ENCODE measurements around the gene ELOVL1.

The ELOVL1 gene

GRCh38 chr1:43322506-43322905 is 45.3 kb downstream of the ELOVL1 start:
- DNase-seq, result no peak

DNA sequence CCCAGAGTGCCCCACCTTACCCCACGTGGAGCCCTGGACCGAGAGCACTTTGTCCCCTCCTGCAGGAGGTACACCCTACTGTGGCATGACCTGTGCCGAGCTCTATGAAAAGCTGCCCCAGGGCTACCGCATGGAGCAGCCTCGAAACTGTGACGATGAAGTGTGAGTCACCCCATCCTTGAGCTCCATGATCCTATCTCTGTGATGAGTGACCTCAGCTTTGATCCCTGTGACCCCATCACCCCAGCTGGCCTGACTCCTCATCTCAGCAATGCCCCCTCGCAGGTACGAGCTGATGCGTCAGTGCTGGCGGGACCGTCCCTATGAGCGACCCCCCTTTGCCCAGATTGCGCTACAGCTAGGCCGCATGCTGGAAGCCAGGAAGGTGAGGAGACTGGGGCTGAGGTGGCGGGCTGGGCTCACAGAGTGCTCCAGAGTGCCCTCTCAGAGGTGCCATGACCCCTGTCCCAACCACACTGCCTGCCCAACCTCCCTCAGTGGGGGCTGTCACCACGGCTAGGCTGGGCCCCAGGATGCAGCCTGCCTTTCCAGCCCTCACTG is 46.4 kb downstream of the ELOVL1 start:
- DNase-seq, result no peak

DNA sequence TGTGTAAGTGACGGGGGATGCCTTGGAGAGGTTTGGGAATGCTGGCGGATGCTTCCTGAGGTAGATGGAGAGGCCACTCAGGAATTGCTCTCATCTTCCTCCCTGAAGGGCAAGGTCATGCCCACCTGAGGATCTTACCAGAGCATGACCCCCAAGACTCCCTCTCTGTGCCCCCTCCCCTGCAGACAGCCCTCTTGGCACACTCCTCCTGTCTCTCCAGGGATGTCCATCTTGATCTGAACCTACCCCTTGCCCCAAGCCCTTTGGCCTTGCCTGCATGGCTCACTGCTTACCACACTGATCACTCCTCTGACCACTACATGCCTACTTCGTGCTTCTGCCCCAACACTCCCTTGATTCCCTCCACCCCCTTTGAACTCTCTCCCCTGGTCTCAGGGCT is 48.0 kb downstream of the ELOVL1 start:
- DNase-seq, result no peak

DNA sequence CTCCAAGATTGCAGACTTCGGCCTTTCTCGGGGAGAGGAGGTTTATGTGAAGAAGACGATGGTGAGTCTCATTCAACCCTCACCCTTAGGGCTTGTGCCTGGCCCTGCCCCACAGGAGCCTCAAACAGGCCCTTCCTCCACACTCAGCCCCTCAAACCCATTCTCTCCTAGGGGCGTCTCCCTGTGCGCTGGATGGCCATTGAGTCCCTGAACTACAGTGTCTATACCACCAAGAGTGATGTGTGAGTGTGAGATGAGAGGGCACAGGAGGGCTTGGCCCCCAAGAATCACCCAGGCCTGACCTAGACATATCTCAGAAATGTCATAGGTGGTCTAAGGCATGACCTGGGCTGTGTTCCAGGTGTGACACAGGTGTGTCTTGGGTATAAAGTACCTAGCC is 48.5 kb downstream of the ELOVL1 start:
- no peak for DNase-seq

GRCh38 chr1:43318831-43319230 is 49.0 kb downstream of the ELOVL1 start:
- DNase-seq, result no peak

- no peak for DNase-seq
Measured at GRCh38 chr1:43317817-43318471, 49.9 kb downstream of the ELOVL1 start.

DNA sequence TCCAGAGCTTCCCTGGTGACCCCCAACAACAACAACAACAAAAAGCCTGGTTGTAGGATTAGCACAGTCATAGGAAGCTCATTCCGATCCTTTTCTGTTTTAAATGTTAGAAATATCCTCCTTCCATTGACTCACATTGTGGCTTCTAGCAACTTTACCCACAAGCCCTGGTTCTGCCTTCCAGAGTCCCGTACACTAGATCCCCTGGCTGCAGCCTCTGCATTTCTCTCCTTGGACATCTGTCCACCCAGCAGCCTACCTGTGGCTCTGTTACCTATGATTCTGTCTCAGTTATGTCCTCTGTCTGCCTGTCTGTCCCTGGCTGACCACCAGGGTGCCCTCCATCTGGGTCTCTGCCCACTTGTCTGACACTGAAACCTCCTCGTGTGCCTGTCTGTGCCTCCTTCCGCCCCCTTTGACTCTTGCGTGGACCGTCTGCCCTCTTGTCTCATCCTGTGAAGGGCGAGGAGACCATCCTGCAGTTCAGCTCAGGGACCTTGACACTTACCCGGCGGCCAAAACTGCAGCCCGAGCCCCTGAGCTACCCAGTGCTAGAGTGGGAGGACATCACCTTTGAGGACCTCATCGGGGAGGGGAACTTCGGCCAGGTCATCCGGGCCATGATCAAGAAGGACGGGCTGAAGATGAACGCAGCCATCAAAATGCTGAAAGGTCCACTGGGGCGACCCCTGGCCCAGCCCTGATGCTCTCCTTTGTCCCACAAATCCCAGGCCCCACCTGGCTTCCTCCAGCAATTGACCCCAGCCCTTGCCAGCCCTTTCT is 50.9 kb downstream of the ELOVL1 start:
- DNase-seq, result no peak

DNA sequence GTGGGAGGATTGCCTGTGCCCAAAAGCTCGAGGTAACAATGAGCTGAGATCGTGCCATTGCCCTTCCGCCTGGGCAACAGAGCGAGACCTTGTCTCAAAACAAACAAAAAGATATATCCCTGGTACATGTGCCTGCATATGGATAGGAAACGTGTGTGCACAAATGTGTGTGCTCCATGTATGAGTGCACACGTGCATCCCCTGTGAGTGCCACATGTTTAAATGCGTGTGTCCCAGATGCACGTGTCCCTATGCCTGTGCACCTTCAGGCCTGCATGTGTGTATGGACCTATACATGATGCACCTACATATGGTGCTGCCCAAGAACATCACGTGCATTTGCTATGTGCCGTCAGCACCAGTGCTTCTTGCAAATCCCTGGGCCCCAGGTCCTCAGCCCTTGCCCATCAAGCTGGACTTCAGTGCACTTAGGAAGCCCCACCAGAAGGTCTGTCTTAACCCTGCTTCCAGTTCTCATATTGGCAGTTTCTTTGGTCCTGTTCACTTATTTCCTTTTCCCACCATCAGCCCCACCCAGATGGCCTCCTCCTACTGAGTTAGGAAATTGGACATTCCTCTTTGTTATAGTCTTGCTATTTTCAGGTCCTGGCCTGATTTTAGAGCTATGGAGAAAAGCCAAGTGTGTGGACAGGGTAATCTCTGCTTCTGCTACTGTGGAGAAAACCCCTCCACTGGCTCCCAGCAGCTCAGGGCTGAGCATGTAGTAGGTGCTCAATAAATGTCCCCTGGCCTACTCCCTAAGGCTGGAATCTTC is 51.7 kb downstream of the ELOVL1 start:
- no peak for DNase-seq

GRCh38 chr1:43315481-43315880 is 52.3 kb downstream of the ELOVL1 start:
- DNase-seq, result no peak

DNA sequence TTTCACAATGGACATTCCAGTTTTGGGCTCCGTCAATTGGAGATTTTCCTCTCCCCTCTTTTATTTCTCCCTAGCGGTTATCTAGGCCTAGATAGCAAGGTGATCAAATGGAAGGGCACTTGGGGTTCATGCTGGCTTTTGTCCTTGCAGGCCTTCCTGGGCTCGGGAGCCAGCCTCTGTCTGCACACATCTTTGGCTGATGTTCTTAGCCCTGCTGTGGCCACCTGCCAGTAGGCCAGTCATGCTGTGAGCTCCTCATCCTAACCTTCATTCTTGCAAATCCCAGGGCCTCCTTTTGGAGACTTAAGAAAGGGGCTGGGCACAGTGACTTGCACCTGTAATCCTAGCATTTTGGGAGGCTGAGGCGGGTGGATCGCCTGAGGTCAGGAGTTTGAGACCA is 53.6 kb downstream of the ELOVL1 start:
- no peak for DNase-seq

DNA sequence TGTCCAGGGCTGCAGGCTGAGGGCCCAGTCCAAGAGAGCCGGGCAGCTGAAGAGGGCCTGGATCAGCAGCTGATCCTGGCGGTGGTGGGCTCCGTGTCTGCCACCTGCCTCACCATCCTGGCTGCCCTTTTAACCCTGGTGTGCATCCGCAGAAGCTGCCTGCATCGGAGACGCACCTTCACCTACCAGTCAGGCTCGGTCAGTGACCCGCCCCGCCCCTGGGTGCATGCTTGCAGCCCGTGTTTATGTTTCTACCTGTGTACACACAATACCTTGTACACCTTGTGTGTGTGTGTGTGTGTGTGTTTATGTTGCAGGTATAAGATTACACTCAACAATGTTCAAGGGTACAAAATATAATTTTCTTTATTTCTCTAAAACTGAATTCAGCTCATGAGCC is 54.0 kb downstream of the ELOVL1 start:
- DNase-seq, result no peak

Data from NCI-H345 (cell line).